Amniotic stem cell (primary cell): ENCODE measurements around the gene PPDPF.
"Not testable (repeated sequence)": the region's sequence is repeated elsewhere in the genome, so short reads cannot be mapped to it uniquely, and the experiment has no call there.

Experiments used
- DNase-seq: peaks from one replicate; lab custom pipeline; 2025; lab: John Stamatoyannopoulos, UW

The PPDPF gene

DNA sequence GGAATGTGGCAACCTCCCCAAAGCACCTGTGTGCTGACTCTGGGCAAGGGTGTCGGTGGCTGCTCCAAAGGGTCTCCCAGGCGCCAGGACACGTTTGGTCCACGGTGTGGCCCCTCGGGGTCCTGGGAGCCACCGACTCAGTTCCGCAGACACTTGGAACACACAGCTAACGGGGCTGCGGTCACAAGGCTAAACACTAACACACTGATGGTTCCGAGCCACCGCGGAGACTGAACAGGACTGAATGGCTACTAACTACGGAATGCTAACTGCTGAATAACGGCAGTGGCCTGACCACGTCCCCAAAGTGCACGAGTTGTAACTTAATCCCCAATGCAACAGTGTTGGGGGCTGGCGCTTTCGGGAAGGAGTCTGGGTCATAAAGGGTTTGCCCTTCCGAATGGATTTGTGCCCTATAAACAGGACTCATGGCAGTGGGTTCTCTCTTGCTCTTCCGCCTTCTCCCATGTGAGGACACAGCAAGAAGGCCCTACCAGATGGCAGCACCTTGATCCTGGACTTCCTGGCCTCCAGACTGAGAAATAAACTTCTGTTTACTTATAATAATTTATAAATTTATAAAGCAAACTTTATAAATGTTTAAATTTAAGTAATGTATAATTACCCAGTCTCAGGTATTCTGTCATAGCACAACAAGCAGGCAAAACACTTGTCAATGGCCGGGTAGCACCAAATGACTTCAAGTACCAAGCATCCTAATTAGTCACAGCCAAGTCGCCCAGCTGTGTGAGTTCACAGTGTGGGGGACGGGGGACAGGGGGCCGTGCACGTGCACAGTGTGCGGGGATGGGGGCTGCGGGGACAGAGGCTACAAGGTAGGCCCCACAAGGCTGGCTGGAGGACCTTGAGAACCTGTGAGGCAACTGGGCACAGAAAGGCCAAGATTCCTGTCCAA, 19.4 kb upstream of the PPDPF start:
- DNase-seq: no peak

DNA sequence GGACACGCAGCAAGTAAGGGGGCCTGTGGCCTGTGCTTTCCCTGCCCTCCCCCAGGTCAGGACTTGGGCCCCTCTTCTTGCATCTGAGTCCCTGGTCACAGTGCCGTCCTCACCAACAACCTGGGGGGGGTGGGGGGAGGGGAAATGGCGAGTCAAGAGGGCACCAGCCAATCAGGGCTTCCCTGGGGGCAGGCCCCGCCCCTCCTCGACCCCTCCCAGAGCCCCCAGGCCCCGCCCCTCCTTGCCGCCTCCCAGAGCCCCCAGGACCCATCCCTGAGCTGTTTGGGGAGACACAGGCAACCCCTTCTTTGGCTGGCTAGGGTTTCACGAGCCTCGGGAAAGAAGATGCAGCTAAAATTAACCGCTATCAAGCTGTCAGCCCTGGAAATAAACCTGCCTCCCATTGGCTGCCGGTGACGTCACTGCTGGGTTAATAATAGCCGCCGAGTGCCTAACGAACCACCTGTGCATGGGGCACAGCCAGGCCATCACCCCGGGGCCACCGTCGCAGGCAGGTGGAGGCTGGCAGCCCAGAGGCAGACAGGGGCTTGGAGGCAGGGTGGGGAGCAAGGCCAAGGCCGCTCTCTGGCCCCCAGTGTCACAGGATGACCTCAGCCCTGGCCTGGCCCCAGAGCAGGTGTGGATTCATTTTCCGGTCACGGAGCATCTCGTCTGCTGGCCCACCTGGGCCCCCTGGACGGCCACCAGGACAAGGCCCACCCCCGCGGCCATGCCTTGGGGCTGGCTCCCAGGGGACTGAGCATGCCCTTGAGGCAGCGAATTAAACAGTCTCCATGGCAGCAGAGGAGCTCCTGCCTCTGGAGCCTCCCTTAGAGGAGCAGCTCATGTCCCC, 18.5 kb upstream of the PPDPF start:
- no peak for DNase-seq

DNA sequence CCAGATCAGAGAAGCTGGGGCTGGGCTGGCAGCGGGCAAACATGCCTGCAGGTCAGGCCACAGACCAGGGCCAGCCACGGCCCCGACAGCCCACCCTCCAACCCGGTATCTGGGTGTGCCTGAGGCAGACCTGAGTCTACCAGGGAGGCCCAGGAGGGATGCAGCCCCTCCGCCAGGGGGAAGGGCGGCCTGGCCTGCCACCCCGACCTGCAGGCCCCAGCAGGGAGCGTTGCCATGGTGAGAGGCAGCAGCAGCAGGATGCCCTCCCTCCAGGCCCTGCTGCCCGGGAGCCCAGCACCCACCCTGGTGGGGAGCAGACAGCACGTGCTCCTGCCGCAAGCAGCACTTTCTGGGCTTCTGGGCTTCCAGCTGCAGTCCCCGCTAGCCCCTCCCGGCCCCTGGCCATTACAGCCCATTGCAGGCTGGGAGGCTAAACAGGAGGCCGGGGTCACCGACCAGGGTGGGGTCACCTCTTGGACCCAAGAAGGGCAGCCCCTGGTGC, 17.8 kb upstream of the PPDPF start:
- DNase-seq: no peak

DNA sequence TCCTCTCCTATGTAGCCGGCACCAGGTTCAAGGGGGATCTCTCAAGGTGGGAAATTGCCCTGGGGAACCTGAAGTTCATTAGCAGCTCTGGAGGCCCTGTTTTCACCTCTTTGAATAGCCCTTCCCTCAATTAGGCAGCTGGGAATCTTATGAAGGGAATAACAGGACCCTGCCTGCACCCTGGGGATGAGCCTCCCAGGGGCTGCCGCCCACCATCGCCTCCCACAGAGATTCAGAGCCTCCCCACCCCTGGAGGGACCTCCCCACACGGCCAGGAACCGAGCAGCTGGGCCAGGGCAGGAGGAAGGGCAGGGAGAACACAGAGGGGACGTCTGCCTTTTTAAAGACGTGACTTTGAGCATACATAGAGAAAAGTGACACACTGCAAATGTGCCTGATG, 17.0 kb upstream of the PPDPF start:
- DNase-seq: no peak

DNA sequence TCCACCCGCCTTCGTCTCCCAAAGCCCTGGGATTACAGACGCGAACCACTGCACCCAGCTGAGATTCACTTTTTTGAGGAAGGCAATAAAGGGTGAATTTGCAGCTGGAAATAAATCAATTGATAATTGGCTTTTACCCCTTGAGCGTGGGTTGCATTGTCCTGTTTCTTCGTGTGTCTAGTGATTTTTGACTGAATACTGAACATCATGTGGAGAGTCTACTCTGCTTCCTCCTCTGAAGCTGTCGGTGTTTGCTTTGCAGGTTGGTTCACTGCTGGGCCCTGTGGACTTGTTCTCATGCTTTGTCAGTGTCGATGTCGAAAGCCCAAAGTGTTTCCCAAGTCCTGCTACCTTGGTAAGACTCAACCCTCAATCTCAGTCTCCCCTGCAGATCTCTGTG, 15.9 kb upstream of the PPDPF start:
- DNase-seq: no peak

DNA sequence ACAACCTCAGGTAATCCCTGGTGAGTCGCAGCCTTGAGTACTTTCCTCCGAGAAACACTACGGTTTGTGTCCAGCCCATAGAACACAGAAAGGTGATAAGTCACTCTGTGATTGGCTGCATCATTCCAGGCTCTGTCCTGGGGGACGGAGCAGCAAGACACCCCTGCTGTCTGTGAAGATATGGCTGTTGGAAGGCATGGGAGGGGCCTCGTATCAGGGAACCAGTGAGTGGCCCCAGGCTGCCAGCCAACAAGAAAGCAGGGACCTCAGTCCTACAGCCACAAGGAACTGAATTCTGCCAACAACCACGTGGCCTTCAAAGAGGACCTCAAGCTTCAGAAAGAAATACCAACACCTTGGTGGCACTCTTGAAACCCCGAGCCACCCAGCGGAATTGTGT, 15.3 kb upstream of the PPDPF start:
- DNase-seq: no peak

DNA sequence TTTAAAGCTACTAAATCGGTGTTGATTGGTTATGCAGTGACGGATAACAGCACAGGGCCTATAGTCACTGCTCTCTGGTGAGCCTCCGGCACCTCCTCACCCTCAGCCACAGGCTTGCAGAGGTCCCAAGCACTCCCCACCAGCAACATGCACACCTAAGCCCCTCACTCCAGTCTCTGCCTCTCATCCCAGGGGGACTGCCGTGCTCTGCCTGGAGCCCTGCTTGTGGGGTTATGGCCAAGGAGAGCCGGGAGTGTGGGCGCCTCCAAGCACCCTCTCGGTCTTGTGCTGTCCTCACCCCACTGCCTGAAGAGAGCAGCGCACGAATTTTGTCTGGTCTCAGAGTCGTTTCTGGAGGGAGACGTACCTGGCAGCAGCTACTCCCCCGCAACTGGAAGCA, 14.8 kb upstream of the PPDPF start:
- no peak for DNase-seq

DNA sequence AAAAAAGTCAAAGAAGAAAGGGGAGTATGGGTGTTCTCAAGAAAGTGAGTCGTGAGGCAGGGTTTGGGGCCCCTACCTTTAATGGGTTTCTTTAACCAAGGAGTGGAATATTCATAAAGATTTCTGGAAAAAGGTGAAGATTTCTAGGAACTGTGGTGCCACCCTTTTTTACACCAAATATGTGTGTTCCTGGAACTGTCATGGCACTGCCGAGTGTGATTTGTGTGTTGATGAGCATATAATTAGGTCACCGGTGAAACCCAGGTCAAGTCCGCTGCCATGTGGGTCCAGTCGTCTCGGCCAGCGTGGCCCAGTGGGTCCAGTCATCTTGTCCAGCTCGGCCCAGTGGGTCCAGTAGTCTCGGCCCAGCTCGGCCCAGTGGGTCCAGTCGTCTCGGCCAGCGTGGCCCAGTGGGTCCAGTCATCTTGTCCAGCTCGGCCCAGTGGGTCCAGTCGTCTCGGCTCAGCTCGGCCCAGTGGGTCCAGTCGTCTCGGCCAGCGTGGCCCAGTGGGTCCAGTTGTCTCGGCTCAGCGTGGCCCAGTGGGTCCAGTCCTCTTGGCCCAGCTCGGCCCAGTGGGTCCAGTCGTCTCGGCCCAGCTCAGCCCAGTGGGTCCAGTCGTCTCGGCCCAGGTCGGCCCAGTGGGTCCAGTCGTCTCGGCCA, 13.4 kb upstream of the PPDPF start:
- no peak for DNase-seq

DNA sequence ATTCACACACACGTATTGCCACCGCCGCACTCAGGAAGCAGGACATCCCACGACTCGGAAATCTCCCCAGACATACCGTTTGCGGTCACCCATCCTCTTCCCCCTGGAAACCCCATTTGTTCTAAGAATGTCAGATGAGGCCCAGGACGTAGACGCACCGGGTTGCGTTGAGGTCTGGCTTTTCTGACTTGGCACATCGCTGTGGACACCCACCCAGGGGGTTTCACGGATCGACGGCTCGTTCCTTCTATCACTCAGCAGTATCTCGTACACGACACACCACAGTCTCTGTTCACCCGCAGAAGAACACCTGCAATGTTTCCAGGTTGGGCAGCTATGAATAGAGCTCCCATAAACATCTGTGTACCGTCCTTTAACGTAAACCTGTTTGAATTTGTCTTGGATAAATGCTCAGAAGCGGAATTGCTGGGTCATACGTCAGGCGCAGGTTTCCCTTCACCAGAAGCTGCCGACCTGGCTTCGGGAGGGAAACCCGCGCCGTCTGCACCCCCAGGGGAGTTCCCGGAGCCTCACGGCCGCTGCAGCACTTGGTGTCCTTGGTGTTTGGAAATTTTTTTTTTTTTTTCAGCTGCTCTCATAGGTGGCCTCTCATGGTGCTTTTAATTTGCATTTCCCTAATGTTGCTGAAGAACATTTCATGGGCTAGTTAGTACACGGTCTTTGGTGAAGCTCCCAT, 12.3 kb upstream of the PPDPF start:
- no peak for DNase-seq

DNA sequence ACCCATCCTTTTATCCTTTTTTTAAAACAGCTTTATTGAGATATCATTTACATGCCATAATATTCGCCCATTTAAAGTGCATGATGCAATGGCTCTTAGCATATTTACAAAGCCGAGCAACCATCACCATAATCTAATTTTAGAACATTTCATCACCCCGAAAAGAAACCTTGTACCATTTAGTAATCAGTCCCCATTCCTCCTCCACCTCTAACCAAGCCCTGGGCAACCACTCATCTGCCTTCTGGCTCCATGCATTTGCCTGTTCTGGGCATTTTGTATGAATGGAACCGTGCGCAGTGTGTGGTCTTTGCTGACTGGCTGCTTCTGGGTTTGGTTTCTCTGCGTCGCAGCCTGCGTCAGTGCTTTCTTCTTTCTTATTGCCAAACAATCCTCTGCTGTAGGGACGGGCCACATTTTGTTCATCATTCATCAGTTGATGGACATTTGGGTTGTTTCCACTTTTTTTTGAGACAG, 11.4 kb upstream of the PPDPF start:
- no peak for DNase-seq

DNA sequence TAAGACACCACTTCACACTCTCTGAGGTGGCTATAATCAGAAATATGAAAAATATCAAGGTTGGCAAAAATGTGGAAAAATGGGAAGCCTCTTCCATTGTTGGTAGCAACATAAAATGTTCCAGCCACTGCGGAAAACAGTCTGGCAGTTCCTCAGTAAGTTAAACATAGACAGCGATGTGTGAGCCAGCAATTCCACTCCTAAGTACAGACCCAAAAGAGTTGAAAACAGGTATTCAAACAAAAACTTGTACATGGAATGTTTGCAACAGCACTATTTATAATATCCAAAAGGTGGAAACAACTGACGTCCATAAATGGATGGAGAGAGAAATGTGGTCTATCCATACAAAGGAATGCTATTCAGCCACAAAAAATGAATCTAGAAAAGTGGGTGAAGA, 7.4 kb upstream of the PPDPF start:
- DNase-seq: no peak

DNA sequence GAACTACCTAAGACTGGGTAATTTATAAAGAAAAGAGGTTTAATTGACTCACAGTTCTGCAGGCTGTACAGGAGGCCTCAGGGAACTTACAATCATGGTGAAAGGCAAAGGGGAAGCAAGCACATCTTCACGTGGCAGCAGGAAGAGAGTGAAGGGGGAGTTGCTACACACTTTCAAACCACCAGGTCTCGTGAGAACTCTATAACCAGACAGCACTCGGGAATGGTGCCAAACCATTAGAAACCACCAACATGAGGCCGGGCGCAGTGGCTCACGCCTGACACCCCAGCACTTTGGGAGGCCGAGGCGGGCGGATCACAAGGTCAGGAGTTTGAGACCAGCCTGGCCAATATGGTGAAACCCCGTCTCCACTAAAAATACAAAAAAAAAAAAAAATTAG, 6.0 kb upstream of the PPDPF start:
- not testable (repeated sequence) for DNase-seq

DNA sequence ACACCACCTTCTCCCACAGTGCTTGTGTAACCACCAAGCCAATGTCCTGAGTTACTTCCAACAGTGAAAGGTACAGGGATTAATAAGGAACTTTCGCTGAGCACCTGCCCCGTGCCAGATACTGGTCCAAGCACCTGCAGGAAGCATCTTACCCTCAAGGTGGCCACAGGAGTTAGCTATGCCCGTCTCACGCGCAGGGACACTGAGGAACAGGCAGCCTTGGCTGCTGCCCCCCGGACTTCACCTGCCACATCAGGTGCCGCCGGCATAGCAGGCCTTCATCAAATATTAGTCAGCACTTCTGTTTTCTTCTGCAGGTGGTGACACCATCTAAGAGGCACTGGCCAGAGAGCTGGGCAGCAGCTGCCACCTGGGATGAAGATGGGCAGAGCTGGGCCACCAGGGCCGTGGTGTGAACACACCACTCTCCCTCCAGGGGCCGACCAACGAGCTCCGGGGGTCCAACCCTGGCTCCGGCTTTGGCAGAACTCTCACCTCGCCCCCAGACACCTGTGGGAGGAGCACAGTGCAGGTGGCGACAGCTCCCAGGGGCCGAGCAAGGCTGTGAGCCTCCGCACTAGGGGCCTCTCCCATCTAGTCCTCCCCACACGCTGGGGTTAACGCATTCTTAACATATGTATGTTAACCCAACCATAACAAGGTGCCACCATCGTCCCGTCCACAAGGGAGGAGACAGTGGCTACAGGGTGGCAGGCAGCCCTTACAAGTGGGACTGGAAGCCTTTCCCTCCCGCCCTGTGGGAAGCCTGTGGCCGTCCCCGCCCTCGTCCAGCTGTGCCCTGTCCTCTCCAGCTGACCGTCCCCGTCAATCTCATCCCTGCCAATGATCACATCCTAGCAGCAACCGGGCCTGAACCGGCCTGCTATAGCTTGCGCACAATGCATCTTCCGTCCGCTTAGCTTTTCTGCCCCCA, 2.9 kb upstream of the PPDPF start:
- DNase-seq: no peak

DNA sequence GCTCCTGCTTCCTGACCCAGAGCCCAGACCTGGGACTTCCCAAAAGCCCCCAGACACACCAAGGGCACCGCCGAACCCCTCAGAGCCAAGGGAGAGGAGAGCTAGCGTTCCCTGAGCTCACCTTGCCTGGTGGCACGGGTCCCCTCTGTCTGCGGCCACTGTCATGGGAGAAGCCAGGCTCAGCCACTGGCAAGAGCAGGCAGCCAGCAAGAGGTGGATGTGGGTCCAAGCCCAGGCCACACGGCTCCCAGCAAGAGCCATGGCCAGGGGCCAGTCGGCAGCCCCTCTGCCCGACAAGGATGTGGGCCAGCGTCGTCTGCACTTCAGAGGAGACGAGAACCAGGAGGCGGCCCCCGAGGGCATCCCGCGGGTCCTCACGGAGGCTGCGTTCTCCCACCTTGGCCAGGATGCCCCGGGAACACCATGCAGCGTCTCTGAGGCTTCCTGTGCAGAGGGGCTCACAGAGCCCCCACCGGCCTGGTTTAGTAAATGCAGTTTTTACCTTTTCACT, 2.2 kb upstream of the PPDPF start:
- DNase-seq: no peak

DNA sequence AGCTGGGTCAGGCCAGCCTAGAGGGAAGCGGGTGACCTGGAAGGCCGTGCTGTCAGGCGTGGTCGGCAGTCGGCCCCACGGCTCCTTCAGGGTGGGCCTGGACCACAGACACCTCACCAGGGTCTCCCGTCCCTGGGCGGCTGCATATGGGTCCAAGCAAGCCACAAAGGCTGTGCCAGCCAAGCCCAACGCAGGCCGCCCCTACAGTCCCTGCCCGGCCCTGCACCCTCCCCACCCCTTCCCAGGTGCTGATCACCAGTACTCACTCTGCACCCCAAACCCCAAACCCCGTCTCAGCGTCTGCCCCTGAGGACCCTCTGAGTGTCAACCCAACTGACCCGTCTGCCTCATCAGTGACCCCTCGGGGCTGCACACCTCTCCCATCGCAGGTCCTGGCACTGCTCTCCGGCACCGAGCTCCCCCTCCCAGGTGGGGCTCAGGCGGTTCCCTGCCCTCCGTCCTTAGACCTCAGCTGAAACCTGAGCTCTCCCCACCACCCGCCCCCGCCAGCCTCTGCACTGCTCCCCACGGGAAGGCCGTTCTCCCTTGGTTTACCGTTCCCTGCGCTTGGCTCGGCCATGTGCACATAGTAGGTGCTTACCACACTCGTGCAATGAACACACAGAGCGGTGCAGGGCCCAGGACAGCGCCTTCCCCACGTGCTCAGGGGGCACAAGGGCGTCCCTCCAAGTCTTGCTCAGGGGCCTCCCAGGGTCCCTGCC, 1.5 kb upstream of the PPDPF start:
- DNase-seq: no peak

DNA sequence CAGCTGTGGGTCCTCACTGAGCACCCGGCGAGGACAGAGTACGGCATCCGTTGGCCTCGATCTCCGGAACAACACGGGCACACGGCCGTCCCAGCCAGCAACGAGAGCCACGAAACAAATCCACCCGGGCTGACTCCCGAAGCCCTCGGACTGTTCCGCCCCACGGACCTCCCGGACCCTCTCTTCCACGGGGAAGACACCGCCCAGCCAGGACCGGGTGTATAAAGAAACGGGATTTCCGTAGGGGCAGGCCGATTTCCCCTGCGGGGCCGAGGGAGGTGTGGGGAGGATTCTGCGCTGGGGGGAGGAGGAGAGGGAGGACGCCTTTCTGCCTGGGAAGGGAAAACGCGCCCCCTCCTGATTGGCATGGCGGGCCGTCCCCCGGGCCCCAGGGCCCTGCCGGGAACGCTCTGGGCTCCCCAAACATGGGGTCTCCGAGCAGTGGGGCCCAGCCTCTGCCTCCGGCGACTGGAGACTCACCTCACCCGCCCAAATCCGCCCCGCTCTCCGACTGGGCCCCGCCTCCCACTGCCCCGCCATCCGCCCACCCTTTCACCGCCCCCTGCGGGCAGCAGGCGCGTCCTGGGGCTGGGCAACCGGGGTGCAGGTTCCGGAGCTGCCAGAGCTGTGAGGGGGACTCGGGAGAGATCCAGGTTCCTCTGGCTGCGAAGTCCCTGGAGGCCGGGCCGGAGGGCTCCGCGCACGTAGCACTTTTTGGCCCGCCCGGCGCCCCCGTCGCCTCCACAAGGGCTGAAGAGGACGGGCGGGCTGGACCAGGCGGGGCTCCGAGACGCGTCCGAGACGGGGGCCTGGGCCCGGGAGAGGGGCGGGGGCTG, 679 bp upstream of the PPDPF start:
- no peak for DNase-seq

DNA sequence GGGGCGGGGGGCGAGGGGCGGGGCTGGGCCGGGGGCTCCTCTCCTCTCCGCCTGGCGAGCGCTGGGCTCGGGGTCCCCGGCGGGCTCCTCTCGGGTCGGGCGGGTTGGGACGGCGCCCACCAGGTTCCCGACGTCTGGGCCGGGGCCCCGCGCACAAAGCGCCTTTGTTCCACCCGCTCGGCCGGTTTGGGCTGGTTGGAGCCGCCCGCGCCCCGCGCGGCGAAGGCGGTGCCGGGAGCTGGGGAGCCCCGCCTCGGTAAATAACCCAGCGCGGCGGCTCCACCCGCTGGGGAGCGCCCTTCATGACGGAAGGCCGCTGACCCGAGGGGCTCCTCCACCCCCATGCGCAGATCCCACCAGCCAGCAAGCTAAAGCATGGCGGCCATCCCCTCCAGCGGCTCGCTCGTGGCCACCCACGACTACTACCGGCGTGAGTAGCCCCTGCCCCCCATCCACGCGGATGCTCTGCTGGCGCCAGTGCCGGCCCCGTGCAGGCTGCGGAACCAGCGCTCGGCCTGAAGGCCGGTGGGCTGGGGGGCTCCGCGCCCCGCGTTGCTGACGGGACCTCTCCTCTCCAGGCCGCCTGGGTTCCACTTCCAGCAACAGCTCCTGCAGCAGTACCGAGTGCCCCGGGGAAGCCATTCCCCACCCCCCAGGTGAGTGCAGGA, 503 bp downstream of the PPDPF start:
- no peak for DNase-seq

DNA sequence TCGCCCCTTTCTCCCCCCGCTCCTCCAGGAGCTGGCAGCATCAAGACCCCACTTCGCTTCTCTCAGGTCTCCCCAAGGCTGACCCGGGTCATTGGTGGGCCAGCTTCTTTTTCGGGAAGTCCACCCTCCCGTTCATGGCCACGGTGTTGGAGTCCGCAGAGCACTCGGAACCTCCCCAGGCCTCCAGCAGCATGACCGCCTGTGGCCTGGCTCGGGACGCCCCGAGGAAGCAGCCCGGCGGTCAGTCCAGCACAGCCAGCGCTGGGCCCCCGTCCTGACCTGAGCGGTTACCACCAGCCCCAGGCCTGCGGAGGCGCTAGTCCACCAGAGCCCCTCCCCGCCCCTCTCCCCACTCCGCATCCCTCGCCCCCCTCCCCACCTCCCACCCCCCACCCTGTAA, 1.0 kb downstream of the PPDPF start:
- no peak for DNase-seq
